Measurements from ENCODE around the gene SLC7A5. TPM values are rescaled to one million over a fixed set of nuclear protein-coding genes. Genes with fewer than 3 reads are reported as not detected.

Gene SLC7A5
- 758 to 1,020 TPM (median 979 TPM) in 5 replicates for total RNA-seq (2022; extraction: Qiagen RNA extraction)

DNA sequence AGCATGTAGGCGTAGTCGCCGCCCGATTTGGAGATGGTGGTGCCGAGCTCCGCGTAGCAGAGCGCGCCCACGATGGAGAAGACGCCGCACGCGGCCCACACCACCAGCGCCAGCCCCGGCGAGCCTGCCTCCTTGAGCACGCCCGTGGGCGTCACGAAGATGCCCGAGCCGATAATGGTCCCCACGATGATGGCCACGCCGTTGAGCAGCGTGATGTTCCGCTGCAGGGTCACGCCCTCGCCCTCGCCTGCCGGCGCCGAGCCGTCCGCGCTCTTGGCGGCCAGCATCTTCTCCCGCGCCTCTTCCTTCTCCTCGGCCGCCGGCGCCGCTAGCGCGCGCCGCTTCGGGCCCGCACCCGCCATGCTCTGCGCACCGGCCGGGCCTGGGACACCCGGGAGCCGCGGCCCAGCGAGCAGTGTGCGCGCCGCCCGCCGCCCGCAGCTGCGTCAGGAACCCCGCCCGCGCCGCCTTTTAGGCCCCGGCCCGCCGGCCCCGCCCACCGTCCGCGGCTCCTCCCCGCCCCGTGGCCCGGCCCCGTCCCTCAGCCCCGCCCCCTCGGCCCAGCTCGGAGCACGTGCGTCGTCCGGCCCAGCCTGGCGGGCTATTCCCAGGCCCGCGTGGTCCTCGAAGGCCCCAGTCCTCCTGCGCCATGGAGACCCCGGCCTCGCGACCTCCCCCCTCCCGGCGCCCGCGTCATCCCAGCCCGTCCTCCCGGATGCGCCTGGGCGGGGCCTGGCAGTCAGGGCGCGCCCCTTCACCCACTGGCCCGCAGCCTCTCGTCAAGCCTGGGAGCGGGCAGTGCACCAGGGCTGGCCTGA is at the start of gene SLC7A5:
Gene SLC7A5, minus strand, starts transcription at position 447 of the 818 bp plus-strand sequence. Its CDS starts 85 bp downstream, at position 362.

Other genes with a start within 250 kb of the SLC7A5 start
- 34.6 to 44.4 TPM (median 42.2 TPM) in 5 replicates for gene KLHDC4, start 103.5 kb downstream of the SLC7A5 start, total RNA-seq (2022; extraction: Qiagen RNA extraction)
- not detected in 5 replicates for gene CA5A, start 67.0 kb upstream of the SLC7A5 start, total RNA-seq (2022; extraction: Qiagen RNA extraction)
- gene BANP, start 81.9 kb upstream of the SLC7A5 start, total RNA-seq (2022; extraction: Qiagen RNA extraction), result 17.3 to 20.5 TPM (median 19.2 TPM) in 5 replicates

All from A549 treated with CORT108297 at 1 μM for 4 hours (cell line).